GM12875 (cell line): Measurements from ENCODE around the gene DLG5.

Experiments used
- H3K4me3 ChIP-seq: one replicate; pipeline ENCODE4 v1.5.1; 2011; ENCODE audit warnings: low read depth, low read length, control low read depth
- TF ChIP-seq, protein P1 (sequence below): IDR thresholded peaks from 2 replicates; pipeline ENCODE4 v1.5.1; 2011; ENCODE audit warnings: low read depth, mild to moderate bottlenecking, control low read depth, inconsistent platforms, low read length, moderate library complexity, borderline replicate concordance; ENCODE audit not compliant: insufficient read depth

DLG5 gene

DNA sequence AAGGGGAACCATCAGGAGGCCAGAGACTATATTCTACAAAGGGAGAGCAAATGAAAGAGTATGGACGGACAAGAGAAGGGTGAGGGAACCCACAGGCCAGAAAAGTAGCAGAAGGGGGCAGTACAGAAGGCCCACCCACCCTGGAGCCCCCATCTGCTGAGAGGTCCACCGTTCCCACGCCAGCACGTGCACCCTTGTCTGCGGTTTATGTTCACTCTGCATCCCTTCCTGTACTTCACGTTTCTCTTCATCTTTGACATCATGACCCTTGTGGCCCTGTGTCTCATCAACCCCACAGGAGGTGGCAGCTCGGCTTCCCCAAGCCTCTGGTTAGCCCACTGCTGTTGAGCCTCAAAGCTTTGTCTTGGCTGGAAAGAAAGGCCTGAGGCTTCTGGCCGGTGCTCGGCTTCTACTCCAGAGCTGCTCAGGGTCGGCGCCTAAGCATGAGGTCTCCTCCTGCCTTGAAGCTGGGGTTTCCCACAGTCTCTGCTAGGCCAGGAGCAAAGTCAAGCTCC lies 138.0 kb downstream of the DLG5 start:
- no peak overlapping the region for H3K4me3 ChIP-seq
- TF ChIP-seq, protein P1, sequence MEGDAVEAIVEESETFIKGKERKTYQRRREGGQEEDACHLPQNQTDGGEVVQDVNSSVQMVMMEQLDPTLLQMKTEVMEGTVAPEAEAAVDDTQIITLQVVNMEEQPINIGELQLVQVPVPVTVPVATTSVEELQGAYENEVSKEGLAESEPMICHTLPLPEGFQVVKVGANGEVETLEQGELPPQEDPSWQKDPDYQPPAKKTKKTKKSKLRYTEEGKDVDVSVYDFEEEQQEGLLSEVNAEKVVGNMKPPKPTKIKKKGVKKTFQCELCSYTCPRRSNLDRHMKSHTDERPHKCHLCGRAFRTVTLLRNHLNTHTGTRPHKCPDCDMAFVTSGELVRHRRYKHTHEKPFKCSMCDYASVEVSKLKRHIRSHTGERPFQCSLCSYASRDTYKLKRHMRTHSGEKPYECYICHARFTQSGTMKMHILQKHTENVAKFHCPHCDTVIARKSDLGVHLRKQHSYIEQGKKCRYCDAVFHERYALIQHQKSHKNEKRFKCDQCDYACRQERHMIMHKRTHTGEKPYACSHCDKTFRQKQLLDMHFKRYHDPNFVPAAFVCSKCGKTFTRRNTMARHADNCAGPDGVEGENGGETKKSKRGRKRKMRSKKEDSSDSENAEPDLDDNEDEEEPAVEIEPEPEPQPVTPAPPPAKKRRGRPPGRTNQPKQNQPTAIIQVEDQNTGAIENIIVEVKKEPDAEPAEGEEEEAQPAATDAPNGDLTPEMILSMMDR, result no peak

DNA sequence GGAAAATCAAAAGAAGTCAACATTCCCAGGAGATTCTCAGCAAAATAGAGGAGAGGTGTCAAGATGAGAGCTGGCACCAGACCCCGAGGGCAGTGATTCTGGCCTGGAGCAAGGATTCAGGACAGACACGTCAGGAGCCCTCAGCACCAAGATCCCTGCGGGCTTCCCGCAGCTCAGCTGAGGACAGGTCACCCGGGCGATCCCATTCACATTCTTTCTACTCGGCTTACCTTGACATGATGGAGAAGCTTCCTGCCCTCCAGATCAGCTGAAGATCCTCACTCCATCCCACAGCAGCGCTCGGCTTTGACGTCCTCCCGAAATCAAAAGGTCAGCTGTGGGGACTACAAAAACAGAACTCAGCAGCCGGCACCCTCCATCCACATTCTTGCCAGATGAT lies 139.1 kb downstream of the DLG5 start:
- no peak overlapping the region for H3K4me3 ChIP-seq
- TF ChIP-seq, protein P1, result no peak

DNA sequence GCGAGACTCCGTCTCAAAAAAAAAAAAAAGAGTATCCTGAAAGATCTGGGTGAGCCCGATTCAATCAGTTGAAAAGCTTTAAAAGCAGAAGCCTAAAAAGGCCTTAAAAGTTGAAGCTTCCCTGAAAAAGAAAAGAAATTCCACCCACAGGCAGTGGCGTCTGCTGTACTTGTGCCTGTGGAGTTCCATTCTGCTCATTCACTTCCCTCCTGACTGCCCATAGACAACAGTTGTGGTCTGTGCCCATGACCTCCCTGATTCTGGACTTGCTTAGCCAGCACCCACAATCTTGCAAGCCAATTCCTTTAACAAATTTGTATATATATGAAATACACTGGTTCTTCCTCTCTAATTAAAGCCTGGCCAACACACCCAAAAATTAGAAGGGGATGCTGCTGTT lies 141.7 kb downstream of the DLG5 start:
- H3K4me3 ChIP-seq, result no peak overlapping the region
- TF ChIP-seq, protein P1, result no peak

DNA sequence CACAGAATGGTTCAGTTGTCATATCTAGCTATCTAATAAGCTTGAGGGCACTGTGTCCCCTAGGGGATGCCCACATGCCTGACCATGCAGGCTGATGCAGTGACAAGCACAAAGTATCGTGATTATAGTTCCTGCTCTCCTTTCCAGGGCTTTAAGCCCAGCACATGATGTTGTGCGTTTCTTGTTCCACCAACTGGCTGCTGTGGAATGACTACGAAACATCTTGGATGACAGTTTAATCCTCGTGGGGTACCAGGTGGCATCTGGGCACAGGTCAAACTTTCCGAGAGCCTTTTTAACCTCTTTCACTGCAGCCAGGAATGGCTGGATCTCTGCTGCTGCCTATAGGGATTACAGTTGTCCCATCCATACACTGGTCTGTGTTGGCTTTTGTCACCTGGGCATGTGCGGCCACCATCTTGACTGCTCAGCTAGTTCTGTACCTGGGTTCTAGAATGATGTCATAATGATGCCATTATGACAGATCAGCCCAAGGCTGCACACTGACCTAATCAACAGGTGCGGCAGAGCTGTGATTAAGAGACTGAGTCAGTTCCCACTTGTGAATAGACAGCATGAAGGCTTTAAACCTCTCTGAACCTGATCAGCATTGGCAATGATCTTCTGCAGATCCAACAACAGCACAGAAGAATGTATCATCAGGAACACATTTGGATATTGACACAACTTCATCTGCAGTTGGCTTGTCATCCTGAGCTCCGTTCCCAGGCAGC lies 144.1 kb downstream of the DLG5 start:
- TF ChIP-seq, protein P1, result no peak
- H3K4me3 ChIP-seq, result no peak overlapping the region

DNA sequence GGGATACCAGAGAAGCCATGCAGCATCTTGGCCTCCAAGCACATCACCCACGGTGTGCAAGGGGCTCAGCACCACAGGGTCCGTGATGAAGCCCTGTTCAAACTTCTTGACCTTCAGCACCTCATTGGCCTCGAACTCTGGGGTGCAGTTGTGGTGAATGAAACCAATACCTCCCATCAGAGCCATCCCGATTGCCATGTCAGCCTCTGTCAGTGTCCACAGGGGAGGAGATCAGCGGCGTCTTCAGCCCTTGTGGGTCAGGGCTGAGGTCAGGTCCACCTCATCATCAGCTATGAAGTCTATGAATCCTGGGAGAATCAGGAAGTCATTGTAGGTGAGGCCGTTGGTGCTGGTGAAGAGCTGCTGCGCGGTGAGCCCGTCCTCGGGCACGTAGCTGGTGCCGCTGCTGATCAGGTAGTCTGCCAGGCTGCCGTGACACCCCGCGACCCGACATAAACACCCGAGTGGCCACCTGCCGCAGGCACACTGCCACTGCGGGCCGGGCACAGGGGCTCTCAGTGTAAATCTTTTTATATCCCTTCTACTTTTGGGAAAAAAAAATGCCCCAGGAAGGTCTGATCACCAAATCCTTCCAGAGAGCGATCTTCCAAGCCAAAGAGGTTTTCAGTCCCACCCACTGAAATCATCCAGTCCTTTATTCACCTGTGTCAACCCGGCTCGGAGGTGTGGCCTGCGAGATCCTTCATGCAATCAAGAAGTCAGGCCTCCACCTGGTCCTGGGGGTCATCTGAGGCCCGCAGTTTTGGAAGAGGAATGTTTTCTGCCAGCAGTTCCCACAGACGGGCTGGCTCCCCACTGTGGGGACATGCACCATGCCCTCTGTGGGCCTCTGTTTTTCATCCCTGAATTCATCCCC lies 144.9 kb downstream of the DLG5 start:
- TF ChIP-seq, protein P1, result no peak
- H3K4me3 ChIP-seq, result no peak overlapping the region

DNA sequence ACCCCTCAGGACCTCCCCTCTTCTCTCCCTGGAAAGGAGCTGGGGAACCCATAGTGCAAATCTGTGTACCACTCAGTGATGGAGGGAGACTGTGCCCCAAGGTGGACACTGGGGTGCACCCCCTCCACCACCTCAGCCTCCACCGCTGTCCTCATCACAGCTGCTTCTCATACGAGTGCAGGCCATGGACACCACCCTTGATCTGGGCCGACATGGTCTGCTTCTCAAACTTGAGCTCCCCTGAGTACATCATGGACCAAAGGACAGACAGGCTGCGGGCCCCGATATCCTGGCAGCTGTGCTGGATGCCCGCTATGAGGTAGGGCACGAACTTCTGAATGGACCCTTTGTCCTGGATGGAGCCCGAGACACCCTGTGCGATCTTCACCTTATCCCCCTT lies 146.4 kb downstream of the DLG5 start:
- TF ChIP-seq, protein P1, result no peak
- H3K4me3 ChIP-seq, result no peak overlapping the region
